Kidney capillary endothelial cell (primary cell): ENCODE results near the gene SIRPA.

Experiments
- DNase-seq: peaks from one replicate; pipeline ENCODE4 v3.0.0-alpha.2; 2018; ENCODE audit warnings: low spot score

SIRPA gene

DNA sequence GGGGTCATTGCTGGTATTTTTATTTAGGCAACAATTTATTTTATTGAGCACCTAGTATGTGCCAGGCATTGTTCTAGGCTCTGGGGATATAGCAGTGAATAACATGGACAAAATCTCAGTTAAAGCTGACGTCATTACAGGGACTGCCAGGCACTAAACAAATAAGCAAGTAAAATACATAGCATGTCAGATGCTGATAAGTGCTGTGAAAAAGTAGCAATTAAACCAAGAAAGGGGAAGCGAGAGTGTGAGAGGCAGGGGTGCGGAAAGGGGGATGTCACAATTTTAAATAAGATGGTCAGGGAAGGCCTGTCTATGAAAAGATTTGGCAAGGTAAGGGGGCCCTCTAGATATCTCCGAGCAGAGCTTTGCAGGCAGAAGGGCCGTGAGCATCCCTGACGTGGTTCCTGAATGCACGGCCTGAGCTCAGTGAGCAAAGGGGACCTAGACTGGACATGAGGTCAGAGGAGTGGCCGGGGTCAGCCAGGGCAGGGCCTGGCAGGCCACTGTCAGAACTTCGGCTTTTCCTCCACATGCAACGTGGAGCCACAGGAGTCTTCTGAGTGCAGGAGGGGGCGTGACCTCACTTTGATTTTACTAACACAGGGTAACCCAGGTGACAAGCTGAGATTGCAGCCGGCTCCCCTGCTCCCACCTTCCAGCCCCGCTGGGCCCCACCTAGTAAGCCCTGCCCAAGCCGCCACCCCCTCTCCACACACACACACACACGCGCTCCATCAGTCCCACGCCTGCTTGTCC, 24.2 kb upstream of the SIRPA start:
- no peak for DNase-seq

DNA sequence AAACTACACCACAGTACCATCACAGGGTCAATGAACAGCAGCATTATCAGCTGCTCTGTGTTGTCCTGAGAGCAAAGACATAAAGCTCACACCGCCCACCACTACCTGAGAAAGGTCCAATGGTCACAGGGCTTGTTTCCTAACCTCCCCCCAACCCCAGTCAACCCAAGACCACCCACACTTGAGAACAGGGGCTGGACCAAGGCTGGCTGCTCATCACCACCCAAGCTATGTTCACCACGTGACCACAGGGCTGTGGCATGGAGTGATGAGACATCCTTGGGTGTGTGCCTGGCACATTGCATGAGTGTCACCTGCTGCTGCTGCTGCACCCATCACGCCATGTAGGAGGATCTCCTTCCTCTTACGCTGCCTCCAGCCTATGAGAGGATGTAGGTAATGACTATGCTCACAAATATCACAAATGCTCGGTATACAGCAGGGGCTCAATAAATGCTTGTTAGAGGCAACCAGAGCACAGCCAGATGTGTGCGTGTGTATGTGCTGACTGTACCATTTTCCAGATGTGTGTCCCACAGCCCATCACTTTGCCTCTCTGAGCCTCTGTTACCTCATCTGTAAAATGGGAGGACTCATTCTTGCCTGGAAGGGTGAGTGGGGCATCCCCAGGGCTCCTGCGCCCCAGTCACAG, 23.3 kb upstream of the SIRPA start:
- DNase-seq = no peak

DNA sequence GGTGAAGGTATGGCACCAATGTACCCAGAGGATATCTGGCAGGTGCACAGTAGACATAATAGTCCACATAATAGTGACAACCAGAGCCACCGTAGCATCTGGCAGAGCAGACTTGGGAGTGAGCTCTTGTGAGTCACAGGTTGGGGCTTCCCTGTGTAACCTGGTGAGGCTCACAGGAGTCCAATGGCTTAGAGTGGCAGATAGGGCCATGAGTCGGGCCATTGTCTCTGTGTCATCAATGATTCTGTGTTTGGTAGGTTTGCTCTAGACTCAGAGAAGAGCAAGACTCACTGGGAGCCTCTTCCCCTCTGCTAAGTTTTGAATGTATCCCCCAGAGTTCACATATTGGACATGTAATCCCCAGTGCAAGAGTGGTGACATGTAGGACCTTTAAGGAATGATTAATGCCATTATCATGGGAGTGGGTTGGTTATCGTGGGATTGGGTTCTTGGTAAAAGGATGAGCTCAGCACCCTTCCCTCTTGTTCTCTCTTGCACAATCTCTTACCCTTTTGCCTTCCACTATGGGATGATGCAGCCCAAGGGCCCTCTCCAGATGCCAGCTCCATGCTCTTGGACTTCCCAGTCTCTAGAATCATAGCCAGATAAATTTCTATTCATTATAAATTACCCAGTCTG, 22.6 kb upstream of the SIRPA start:
- no peak for DNase-seq

DNA sequence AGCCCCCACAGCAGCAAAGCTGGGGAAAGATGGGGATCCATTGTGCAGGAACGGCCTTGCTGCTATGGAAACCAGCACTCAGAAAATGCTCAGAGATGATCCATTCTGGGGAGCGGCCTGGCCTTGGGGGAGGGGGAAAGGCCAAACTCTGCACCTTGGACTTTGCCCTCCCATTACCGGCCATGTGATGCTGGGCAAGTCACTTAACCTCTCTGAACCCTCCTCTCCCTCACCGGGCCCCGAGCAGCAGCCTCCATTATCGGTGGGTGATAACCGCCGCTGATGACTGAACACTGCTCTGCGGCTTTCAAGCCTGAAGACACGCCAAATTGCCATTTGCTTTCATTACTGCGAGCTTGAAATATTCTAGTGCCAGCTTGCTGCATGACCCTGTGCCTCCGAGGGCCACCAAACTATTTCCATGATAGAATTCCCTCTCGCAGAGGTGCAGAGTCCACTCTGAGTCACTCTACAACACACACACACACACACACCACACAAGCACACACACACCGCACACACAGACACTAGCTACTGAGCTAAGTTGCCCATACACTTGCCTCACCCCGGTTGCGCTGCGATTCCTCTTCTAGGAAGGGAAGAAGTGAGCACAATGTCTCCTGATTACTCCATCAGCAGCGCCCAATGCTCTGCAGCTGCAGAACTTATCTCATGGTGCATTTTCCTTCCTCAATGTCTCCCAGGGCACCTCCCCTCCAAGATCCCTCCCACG, 20.6 kb upstream of the SIRPA start:
- no peak for DNase-seq

DNA sequence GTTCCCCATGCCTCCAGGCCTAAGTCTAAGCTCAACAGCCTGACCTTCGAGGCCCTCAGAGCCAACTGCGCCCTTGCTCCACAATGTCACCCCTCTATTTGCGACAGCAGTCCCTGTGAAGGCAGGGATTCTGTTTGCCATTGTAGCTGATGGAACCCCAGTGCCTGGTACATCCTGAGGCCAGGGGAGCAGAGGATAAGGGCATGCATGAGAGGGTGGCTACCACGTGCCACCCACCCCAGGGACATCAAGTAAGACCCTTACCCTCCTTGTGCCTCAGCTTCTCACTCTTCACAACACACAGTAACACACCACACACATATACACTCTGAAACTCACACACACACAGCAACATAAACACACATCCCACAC, 20.0 kb upstream of the SIRPA start:
- DNase-seq = no peak

DNA sequence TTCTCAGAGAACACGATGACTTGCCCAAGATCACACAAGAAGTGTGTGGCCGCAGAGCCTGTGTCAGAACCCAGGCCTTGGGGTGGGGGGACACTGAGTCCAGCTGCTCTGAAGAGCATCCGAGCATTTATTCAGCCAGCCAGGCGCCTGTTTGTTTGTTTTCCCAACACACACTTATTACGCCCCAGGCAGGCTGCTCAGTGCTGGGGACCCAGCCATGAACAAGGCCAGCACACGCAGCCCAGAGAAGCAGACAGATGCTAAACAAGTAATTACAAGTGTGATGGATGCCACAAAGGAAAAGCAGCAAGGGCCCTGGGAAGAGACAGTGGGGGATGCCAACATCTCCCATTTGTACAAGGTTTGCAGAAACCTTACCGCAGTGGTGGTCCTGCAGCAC, 19.4 kb upstream of the SIRPA start:
- no peak for DNase-seq

DNA sequence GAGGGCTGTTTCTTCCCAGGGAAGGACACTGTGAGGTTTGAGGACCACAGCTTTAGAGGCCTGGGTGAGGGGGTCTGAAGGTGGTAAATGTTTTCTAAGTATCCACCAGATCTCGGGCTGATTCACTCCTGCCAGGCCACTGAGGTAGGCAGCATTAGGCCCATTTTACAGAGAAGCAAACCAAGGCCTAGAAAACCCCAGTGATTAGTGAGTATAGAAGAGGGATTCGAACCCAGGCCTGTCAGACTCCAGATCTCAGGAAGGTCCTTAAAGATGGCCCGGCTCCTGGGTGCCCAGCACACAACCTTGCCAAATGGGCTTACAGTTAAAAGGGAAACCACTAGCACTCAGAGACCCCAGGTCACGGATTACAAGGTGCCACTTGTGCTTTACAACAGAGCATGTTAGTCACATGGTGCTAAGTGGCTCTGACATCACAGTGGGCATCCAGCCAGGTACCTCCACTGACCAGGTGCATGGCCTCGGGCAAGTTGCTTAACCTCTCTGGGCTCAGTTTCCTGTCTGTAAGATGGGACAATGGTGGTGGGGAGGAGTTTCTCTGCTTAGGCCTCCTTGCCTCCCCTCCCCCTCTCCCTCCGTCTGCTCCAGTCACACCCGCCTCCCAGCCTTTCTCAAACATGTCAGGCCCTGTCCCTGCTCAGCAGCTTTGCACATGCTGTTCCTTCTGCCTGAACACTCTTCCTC, 18.8 kb upstream of the SIRPA start:
- DNase-seq = no peak

DNA sequence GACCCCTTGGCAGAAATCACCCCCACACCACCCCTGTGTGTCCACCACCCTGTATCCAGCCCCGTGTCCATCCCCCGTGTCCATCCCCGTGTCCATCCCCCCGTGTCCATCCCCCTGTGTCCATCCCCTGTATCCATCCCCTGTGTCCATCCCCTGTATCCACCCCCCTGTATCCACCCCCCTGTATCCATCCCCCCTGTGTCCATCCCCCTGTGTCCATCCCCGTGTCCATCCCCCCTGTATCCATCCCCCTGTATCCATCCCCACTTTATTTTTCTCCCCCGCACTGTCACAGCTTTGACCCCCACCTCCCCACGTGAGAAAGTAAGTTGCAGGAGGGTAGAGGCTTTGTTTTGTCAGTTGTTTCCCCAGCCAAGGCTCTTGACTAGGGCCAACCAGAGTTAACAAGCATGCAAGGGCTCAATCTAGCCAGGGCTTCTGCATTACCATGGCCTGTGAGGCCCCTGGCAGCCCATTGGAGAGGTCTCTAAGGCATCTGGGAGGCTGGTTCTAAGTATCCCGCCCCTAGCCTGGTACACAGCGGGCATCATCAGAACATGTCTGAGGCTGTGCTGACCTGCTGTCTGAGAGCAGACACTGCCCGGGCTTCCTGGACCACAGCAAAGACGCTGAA, 18.1 kb upstream of the SIRPA start:
- no peak for DNase-seq

DNA sequence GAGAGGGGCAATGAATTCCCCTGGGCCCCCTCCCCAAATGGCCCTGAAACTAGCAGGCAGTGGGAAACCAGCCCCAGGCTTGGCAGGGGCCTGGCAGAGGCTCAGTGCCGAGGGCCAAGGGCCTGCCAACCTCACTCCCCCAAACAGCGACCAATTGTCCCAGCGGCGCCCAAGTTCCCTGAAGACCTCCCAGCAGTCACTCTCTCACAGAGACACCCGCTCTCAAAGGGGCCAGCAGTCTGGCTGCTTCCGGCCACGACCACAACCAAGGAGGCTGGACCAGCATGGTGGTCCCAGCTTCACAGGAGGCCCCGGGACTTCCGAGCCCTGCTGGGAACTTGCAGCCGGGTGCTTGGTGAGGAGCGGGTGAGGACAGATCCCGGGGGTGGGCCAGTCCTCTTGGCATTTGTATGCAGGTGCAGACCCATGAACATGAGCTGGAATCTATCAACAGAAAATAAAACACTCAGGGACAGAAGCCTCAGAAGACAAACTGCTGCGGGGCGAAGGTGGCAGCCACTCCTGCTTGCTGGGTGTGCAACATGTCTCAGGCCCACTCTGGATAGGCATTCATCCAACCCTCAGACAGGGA, 17.5 kb upstream of the SIRPA start:
- DNase-seq = no peak

DNA sequence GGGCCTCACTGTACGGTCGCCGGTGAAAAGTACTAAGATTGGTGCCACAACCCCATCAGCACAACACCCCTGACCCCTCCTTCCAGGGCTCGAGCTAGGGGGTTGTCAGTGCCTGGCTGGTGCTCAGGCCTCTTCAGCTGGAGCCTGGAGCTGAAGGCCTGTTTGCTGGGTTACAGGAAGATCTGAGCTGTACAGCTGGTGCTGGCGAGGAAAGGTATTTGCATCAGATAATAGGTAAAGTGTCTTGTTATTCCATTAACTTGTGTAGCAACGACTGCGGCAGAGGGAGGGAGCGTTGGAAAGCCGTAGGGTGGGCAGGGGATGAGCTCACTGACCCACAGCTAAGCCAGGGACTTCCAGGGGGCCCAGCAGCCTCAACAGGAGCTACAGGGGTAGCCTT, 15.8 kb upstream of the SIRPA start:
- DNase-seq = no peak

DNA sequence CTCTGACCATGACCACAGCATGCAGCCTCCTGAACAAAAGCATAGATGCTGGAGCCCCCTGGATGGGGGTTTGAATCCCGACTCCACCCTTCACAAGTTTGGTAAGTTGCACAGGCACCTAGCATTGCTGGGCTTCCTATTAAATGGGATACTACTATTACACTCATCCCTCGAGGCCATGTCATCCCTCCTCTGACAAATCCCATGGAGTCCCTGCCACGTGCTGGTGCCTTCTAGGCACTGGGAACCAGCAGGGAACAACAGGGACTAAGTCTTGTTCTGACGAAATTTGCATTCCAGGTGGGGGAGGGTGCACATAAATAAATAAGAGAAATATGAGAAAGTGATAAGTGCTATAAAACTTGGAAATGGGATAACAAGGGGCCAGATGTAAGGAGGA, 15.3 kb upstream of the SIRPA start:
- no peak for DNase-seq

DNA sequence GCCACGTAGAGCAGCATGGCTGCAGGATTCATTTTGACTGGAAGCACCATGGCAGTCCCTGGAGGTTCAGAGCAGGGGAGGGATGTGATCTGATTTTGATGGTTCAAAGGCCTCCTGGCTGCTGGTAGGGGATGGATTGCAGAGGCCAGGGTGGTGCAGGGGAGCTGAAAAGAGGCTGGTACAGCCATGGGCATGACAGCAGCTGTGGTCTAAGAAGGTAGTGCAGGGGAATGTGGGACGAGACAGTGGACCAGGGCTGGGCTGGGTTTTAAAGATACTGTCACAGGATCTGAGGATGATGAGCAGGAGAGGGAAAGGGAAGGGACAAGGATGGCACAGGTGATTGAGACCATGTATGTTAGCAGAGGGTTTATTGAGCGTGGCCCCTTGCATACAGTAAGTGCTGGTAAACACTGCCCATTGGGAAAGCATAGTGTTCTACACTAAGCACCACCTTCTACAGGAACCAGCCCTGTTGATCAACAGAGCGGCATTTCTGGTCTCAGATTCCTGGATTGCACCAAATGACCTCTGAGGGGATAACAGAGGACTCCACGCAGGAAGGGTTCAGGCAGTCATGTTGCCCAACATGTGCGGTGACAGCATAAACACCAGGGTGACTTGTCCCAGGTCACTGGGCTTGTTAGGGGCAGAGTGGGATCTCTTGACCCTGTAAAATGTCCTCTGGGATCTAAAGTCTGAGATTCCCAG, 14.5 kb upstream of the SIRPA start:
- no peak for DNase-seq

DNA sequence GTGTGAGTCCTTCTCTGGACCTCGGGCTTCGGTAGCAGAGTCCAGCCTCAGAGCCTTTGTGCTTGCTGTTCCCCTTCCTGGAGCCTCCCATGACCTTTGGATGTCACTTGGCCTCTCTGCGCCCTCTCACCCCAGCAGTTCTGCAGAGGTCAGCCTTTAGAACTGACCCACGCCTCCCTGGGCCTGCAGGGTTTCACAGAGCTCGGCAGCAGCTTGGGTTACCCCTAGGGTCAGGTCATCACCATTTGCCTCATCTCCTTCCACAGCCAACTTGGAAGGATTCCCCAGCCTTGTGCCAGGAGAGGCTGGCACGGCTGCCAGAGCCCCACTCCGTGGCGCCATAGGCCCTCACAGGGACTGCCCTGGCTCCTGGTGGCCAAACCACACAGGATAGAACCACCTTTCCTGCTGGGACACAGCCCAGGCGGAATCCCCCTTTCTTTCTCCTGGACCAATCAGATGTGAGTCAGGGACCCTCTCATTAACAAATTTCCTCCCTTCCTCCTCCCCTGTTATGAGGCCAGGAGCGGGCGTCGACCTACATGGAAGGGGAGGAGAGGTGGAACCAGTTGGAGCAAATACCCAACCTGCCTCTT, 13.9 kb upstream of the SIRPA start:
- DNase-seq = no peak

DNA sequence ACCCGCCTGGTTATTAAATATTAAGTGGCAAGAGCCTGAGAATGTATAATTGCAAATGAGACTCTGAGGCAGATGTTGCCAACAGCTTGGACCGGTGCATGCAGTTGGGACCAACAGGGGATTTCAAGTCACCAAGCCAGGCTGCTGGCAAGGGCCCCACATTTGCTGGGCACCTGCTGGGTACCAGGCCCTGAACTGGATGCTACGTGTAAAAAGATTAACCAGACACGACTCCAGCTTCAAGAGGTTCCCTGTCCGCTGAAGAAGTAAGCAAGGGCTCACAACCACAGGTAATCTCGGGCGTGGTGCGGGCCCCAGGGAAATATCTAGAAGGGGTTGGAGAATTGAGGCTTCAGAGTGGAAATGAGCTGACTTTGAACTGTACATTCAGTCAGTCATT, 13.2 kb upstream of the SIRPA start:
- DNase-seq = no peak

DNA sequence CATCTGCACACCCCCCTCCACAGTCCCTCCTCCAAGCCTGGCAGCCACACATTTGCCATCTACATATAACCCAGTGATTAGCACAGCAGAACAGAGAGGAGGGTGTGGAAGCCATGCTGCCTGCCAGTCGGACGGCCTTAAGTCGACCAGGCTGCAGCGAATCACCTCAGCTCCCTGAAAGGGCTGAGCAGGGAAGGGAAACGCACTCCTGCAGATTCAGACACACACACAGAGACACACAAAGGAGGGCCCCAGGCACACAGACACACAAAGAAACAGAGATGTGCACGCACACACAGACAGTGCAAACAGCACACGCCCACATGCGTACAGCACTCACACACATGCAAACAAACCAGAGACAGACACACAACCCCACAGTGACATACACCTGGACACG, 11.2 kb upstream of the SIRPA start:
- no peak for DNase-seq

DNA sequence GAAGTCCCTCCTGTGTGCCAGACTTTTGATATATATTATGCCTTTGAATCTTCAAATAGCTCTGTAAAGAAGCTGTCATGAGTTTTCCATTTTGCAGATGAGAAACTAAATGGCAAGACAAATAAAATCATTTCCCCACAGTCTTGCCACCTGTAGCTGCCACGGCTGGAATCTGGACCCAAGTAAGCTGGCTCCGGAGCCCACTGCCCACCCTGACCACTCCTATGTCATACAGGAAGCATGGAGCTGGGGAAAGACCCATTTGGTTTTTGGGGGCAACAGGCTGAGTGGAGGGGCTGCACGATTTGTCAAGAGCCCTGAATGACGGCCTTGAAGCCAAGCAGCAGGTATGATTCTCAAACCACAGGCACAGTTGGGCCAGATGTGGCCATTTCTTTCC, 10.0 kb upstream of the SIRPA start:
- no peak for DNase-seq

DNA sequence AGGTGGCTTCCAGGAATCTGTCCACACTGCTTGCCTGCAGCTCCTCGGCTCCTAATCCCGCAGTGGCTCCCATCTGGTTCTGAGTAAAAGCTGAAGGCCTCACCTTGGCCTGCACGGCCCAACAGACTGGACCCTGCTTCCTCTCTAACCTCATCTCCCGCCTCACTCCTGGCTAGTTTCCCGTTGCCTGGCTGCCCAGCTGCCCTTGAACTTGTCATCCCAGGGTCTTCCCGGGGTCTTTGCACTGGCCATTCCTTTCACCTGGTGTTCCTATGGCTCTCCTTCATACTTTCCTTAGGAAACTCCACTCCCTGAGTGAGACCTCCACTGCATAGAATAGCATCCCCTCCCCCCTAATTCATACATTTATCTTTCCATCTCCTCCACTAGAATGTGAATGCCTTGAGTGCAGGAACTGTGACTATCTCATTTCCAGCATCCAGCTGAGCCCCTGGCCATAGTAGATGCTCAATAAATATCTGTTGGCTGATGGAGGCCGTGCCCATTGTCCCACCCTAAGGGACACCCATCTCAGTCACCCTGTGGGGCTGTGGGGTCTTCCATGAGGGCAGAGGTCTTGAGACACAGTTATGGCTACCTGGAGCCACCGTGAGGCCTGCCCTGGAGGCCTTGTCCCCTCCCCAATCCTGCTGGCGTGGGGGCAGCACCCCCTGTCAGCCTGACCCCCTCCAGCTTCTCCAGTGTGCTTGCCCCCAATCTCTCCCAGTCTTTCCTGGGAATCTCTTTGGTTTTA, 9.1 kb upstream of the SIRPA start:
- no peak for DNase-seq

DNA sequence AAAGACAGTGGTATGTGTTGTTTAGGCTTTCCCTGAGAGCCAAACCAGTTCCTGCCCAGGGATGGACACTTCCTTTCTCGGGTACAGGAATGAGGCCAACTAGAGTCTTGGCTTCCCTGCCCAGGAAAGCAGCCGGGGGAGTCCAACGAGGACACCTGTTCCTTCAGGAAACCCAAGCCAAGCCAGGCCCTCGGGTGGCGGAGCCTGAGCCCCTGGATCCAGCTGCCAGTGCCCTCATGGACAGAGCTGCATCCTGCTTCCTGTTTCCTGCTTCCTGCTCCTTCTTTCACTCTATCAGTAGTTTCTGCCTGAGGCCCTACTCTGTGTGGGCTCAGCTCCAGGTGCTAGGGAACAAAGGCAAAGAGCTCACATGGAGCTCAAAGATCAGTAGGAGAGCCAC, 7.9 kb upstream of the SIRPA start:
- no peak for DNase-seq

DNA sequence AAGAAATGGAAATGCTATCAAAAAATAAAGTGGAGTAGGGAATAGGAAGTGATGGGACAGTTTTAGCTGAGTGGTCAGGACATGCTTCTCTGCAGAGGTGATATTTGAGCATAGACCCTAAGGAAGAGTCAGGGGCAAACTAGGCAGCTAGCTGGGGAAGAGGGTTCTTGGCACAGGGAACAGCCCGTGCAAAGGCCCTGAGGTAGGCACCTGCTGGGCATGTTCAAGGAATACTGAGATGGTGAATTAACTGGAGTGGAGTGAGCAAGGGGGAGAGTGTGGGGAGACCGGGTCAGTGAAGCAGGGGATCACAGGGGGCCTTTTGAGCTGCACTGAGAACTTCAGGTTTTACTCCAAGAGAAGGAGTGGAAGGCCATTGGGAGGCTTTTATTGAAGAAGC, 7.5 kb upstream of the SIRPA start:
- DNase-seq = no peak
